GM19324 (cell line): ENCODE results near the gene DQX1.

Source experiments
- ATAC-seq: cut with Tn5 transposase; IDR thresholded peaks from one replicate; pipeline ENCODE4 v1.9.1; 2021; ENCODE audit warnings: mild to moderate bottlenecking, moderate library complexity; ENCODE audit not compliant: unreplicated experiment, low FRiP score

Gene DQX1

DNA sequence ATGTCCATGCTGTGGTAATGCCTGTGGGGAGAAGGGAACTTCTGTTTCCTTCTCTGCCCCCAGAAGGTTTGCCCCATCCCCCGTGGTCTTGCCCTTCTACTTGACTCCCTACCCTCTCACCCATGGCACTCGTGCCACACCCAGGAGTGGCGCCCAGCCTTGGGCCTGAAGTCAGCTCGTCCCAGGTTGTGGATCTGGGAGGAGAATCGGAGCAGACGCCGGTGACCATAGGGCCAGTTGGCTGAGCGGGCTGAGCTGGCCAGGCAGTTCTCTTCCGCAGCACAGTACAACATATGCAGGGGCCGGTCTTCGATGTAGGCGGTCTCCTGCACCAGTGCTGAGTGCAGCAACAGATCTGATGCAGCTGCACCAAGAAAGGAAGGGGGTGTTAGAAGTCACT, 8.4 kb upstream of the DQX1 start:
- no peak for ATAC-seq

DNA sequence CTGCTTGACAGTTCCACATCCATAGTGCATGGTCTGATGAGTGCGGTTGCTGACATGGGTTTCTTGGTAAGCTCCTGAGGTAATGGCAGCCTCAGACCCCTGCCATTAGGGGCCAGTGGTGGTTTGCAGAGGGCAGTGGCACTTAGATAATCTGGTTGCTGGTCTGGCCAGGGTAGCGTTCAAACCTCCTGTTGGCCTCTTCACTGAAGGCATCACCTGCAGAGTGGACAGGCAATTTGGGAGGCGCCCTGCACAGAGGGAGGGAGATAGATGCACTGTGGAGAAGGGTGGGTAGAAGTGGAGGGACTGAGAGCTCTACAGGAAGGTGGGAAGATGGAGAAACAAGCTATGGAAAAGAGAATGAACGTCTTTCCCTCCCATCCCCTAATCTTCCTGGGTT, 7.4 kb upstream of the DQX1 start:
- ATAC-seq, result no peak

DNA sequence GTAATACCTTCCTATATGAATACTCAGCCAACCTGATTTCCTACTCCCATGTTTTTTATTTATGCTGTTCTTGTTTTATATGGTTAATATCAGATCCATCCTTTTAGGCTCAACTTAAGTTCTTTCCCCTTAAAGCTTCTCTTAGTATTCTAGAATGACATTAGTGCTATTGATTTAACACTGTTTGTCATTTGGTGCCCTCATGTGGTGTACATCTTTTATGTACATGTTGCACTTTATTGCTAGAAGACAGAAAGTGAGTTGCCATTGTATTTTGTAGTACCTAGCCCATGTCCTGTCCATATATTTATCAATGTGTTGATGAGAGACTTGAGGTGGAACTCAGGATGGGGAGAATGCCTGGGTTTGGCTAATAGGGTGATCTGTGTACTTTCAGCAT, 6.2 kb upstream of the DQX1 start:
- ATAC-seq, result no peak

DNA sequence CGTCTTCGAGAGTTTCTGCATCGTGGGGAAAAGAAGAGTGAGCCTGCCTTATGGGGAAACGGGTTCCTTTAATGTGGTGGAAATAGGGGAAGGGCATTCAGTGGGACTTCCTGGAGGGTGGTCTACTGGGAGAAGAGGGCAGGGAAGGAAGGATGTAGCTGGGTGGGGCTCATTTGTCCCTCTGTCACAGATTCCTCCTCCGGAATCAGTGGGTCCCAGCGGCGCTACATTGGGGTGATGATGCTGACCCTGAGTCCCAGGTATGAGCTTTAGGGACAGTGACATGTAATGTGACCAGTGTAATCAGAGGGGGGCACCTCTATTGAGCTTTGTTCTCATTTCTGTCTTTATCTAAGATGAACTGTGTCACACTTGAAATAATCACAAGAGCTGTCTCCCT, 5.6 kb upstream of the DQX1 start:
- ATAC-seq, result no peak

DNA sequence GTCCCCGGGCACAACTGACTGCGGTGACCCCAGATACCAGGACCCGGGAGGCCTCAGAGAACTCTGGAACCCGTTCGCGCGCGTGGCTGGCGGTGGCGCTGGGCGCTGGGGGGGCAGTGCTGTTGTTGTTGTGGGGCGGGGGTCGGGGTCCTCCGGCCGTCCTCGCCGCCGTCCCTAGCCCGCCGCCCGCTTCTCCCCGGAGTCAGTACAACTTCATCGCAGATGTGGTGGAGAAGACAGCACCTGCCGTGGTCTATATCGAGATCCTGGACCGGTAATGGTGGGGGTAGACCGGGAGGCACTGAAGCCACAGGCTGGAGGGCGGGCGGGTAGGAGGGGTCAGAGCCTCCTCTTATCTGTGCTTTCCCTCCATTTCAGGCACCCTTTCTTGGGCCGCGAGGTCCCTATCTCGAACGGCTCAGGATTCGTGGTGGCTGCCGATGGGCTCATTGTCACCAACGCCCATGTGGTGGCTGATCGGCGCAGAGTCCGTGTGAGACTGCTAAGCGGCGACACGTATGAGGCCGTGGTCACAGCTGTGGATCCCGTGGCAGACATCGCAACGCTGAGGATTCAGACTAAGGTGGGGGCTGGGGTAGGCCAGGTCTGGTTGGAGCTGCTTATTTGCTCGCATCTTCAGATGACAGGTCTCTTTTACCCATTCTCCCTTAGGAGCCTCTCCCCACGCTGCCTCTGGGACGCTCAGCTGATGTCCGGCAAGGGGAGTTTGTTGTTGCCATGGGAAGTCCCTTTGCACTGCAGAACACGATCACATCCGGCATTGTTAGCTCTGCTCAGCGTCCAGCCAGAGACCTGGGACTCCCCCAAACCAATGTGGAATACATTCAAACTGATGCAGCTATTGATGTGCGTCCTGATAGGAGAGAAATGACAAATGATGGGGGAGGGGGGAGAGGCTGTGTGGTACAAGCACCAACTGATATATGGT, 4.5 kb upstream of the DQX1 start:
- ATAC-seq, result peak; percentile 22

DNA sequence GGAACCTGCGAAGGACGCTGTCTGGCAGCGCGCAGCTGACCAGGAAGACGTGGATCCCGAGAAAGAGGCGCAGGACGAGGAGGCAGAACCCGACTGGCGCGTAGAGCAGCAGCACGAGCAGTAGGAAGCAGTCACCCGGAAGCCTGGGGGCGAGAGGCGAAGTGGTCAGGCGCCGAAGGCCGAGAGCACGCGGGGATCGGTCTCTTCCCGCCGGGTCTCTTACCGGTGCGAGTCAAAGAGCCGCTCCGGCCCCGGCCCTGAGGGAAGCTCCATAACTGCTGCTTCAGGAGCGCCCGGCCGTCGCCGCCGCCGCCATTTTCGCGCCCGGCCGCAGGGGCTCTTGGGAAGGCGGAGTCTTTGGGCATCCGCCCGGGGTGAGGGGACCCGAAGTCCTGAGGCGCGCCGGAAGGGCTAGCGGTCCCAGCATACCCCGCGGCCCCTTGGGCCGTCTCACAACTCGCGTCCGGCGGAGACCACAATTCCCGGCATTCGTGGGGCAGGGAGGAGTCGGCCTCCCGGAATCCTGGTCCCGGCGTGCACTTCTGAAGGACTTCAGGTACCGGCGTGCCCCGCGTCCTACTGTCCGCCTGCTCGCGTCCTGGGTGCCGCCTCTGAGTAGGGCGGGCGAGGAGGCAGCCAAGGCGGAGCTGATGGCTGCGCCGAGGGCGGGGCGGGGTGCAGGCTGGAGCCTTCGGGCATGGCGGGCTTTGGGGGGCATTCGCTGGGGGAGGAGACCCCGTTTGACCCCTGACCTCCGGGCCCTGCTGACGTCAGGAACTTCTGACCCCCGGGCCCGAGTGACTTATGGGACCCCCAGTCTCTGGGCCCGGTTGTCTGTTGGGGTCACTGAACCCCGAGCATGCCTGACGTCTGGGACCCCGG, 3.6 kb upstream of the DQX1 start, which contains the start of the genes AUP1 and HTRA2:
Gene AUP1 (minus strand): TSS at position 350 of the 882 bp plus-strand sequence. CDS start 77 bp downstream, at position 273.
Gene HTRA2 (plus strand): TSS at position 577 of the 882 bp plus-strand sequence. CDS start 74 bp downstream, at position 651.
- ATAC-seq, result peak; percentile 90

DNA sequence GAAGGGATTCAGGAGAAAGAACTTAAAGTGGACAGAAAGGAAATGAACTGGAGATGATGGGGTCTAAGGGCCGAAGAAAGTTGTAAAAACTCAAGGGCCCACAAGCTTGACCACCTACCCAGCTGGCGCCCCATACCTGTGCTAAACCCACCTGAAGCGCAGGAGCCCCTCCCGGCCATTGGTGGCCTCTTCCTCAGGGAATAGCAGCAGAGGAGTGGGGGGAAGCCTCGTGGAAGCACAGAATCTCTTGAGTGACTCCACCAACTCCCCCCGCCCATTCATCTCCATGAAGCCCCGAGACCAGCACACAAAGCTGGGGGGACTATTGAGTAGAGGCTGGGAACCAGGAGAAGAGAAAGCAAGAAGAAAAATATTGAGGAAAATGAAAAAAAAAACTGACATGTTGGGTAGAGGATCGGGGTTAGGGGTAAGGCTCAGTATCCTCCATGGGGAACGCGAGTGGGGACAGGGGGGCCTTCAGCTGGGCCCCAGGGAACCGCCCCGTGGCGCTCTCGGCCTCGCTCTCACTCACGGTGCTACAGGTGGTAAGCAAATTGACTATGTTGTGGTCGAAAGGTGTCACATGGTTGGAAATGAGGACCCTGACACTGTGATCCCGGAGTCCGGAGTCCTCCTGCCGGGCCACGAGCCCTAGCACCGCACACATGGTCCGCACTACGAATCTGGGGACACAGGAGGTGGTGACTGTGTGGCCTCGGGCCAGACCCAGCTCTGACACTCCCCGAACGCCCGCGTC, 2.7 kb upstream of the DQX1 start:
- ATAC-seq, result peak; percentile 10

DNA sequence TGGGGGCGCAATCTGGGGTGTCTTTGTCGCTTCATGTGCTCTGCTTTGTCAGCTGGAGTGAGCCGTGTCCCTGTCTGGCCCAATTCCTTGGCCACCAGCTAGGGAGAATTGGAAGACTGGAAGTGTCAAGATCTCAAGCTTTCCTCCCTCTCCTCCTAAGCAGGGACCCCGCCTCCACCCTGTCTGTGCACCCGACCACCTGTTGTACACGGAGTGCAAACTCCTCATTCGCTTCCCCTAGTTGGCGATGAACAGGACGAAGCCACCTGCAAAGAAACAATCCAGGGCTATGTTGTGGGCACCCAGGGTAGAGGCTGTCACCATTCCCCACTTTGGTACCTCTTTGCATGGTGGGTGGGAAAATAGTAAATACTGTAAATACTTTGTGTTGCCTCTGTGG, 1.7 kb upstream of the DQX1 start:
- ATAC-seq, result no peak

DNA sequence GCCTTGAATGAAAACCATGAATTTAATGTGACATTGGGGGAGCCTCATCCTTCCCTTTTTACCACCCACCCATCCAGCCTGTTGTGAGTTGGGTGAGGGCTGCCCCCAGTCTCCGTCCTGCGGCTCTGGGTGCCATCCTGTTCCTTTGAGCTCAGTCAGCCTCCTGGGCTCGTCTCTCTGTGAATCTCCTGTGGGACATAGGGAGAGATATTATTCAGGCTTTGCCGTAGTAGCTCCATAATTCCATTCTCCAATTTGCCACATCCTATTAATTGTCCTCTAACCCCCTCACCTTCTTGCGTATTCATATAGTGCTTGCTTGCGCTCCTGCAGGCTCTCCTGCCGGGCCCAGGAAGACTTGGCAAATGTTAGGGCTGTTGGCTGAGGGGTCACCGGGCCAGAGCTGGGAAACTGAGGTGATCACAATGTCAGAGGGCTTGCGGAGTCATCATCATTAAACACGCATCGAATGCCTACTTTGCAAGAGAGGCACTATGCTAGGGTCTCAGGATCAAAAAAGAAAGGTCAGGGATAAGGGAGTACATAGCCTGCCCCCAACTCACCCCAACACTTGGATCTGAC, 709 bp upstream of the DQX1 start:
- no peak for ATAC-seq

DNA sequence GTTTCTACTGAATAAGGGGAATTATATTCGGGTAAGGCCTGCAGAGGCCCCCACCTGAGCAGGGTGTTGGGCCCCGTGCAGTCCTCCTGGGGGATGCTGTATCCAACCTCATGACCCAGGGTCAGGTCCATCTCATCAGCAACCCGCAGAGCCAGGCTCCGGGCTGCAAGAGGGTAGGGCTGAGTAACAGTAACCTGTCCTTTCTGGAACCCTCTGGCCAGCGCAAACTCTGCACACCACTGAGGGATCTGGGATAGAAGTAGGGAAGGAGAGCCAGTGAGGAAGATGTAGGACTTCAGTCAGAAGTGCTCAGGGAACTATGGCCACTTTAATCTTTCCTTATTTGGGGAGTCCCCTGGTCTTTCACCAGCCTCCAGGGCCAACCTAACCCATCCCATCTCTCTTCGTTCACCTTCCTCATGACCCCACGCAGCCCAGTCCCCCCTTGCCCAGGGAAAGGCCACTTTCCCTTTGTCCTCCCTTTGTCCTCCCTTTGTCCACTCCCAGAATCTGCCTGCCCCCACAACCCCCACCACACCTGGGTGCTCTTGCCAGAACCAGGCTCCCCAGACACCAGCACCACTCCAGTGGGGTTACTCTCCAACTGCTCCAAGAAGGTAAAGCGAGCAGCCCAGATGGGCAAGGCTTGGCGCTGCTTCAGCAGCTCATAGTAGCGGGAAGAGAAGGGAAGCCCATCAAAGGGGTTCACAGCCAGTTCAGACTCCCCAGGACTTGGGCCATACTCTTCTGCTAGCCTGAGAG, 895 bp downstream of the DQX1 start:
- ATAC-seq, result no peak

DNA sequence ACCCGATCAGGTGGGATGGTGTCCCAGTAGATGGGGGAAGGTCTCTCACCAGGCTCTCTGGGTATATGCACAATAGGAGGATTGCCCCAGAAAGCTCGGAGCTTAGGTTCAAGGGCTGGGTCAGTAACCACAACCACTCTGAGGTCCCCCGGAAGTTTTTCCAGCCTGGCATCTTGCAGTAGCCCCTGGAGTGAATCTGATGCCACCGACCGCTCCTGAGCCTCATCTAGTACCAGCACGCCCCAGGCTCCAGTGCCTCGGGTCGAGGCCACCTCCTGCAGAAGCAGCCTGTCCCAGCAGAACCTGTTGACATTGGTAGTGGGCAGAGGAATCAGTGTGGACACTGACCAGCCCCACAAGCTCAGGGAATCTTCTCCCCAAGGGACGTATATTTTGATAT, 2.0 kb downstream of the DQX1 start:
- no peak for ATAC-seq

DNA sequence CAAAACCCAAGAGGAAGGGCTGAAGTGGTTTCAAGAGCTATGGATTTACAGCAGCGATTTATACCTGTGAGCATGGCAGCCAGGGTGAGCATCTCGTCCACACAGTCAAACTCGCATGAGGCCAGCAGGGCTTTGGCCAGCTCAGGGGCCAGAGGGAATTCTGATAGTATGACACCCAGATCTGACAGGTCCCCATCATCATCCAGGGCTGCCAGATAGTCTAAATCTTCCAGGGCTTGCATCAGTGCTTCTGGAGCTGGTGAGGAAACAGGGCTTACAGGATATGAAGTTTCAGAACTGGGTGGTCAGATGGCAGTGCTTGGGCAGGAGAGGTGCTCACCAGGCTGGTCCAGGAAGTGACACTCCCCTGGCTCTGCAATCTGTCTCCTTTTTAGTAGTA, 3.5 kb downstream of the DQX1 start:
- ATAC-seq, result no peak

DNA sequence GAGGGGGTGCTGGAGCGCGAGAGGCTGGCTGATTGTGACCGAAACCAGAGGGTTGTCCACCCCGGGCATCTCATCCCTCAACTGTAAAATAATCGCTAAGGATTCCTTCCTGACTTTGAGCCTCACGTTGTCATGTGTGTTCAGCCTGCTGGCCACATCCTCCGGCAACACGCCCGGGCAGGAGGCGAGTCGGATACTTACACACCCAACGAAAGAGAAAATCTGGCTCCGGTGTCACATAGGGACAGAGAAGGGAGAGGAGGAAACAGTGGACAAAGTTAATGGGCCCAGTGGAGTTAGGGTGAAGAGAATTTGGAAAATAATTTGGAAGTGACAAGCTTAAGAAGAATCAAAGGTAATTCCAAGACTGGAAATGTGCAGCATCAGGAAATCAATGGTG, 9.4 kb downstream of the DQX1 start:
- ATAC-seq, result no peak

DNA sequence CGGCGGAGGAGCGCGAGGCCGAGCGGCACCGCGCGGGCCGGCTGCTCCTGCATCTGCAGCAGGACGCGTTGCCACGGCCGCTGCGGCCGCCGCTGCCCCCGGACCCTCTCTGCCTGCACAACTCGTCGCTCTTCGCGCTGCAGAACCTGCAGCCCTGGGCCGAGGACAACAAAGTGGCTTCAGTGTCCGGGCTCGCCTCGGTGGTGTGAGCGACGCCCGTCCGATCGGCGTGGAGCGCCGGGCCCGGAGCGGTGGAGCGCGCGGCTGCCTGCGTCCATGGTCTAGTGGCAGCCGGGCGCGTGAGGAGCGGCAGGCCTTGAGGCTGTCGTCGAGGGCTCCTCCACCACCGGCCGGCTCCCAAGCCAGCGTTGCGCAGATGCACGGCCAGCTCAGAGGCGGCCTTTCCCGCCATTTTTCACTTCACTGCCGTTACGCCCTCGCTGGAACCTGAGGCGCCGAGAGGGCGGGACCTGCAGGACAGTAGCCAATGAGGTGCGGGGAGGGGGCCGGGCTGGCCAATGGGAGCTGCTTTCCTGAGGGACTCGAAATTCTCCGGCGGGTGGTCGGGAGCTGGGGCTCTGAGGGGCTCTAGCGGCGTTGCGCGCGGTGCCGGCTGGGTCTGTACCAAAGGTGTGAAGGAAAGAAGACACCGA, 9.9 kb downstream of the DQX1 start:
- no peak for ATAC-seq

DNA sequence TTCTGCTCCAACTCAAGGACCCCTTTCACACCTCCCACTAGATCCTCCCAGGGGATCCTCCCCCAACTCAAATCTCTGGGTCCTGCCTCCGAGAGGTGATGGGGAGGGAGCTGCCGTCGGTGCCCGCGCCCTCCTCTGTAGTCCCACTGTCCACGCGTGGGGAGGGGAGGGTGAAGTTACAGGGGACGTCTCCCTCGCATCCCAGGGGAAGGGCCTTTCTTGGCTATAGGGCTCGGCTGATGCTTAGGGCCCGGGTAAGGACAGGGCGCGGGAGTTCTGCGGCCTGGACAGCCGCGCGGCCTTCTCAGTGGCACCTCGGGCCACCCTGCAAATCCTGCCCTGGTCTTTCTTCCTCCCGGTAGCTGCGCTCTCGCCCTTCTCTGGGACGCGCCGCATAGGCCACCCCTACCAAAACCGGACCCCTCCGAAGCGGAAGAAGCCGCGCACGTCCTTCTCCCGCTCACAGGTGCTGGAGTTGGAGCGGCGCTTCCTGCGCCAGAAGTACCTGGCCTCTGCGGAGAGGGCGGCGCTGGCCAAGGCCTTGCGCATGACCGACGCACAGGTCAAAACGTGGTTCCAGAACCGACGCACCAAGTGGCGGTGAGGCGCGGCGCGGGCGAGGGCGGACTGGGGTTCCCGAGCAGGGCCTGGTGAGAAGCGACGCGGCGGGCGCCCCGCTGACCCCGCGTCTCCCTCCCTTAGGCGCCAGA, 10.6 kb downstream of the DQX1 start:
- no peak for ATAC-seq

DNA sequence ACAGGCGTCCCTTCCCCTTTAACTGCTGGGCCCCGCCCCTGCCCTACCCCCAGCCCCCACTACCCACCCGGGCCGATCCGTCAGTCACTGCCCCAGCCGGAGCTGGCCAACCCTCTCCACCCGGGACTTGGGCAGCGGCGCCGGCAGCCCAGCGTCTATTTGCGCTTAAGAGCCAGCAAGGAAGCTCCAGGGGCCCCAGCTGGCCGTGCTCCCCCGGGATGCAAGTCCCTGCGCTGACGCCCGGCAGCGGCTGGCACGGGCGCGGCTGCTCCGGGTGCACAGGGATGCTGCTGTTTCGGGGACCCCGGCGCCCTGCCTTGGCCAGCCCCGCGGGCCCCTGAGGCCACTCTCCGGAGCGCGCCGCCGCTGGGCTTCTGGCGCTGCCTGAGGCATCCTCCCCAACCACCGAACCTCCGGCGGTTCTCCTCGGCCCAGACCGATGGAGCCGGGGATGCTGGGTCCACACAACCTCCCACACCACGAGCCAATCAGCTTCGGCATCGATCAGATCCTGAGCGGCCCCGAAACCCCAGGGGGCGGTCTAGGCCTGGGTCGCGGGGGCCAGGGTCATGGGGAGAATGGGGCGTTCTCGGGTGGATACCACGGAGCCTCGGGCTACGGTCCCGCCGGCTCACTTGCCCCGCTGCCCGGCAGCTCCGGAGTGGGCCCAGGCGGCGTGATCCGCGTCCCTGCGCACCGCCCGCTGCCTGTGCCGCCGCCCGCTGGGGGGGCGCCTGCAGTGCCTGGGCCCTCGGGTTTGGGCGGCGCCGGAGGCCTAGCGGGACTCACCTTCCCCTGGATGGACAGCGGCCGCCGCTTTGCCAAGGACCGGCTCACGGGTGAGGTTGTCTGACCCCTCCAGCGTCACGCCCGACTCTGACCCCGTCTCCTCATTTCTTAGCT, 11.4 kb downstream of the DQX1 start, which contains the start of gene TLX2:
Gene TLX2 (plus strand): TSS at position 83 of the 903 bp plus-strand sequence. CDS start 357 bp downstream, at position 440.
- ATAC-seq, result no peak
